Breast epithelium (tissue), 3 donors: ENCODE data around the gene ANGEL1.

Source experiments
- CTCF ChIP-seq, 3 donors: fragments of 450-650 bp; IDR thresholded peaks; one replicate each; pipeline ENCODE4 v1.5.1; 2016 to 2017; ENCODE audit warnings: antibody characterized with exemption in 3 of 3, mild to moderate bottlenecking in 3 of 3, moderate library complexity in 3 of 3
- POLR2A ChIP-seq: fragments of 450-650 bp; IDR thresholded peaks from one replicate; pipeline ENCODE4 v1.6.1; 2016; ENCODE audit warnings: antibody characterized with exemption, mild to moderate bottlenecking, moderate library complexity
- POLR2AphosphoS5 ChIP-seq, 3 donors: sonication (generic); formaldehyde crosslinking; IDR thresholded peaks; one replicate each; pipeline ENCODE4 v1.6.1; 2017; ENCODE audit warnings: antibody characterized with exemption in 3 of 3

GRCh38 chr14:76742185-76742584 is 70.5 kb downstream of the ANGEL1 start:
- no peak for TF ChIP-seq CTCF (IDR thresholded peaks at IDR 0.05)
- TF ChIP-seq POLR2A: no peak
- no peak for TF ChIP-seq POLR2AphosphoS5 (IDR thresholded peaks at IDR 0.05)
